MM.1S (cell line): ENCODE data around the gene KCMF1.

ENCODE experiments used
- DNase-seq: peaks from one replicate; pipeline ENCODE4 v3.0.0-alpha.2; 2015
- H2AFZ ChIP-seq: fragments of 300-600 bp; sonication (generic); 2 replicates; pipeline ENCODE4 v1.6.0; 2016; ENCODE audit warnings: antibody characterized with exemption, low read length
- H3F3A ChIP-seq: fragments of 300-600 bp; sonication (generic); 2 replicates; pipeline ENCODE4 v1.6.1; 2016; ENCODE audit warnings: mild to moderate bottlenecking, antibody characterized with exemption, low read length, moderate library complexity, mixed read lengths; ENCODE audit not compliant: insufficient read depth
- H3K27ac ChIP-seq: fragments of 300-600 bp; sonication (generic); 2 replicates; pipeline ENCODE4 v1.5.1; 2016; ENCODE audit warnings: mild to moderate bottlenecking, low read length
- H3K27me3 ChIP-seq: fragments of 300-600 bp; sonication (generic); replicated peaks from 2 replicates; pipeline ENCODE4 v1.6.0; 2016; ENCODE audit warnings: low read length; ENCODE audit not compliant: insufficient read depth
- H3K36me3 ChIP-seq: fragments of 300-600 bp; sonication (generic); replicated peaks from 2 replicates; pipeline ENCODE4 v1.6.1; 2016; ENCODE audit warnings: mild to moderate bottlenecking, low read length, mixed read lengths; ENCODE audit not compliant: insufficient read depth
- H3K4me1 ChIP-seq: fragments of 300-600 bp; sonication (generic); 2 replicates; pipeline ENCODE4 v1.6.1; 2016; ENCODE audit warnings: low read length, mixed read lengths
- H3K4me2 ChIP-seq: fragments of 300-600 bp; sonication (generic); 2 replicates; pipeline ENCODE4 v1.6.0; 2016; ENCODE audit warnings: low read depth, low read length
- H3K4me3 ChIP-seq: fragments of 300-600 bp; sonication (generic); 2 replicates; pipeline ENCODE4 v1.5.1; 2016; ENCODE audit warnings: low read length, mixed read lengths
- H3K79me2 ChIP-seq: fragments of 300-600 bp; sonication (generic); 2 replicates; pipeline ENCODE4 v1.6.1; 2016; ENCODE audit warnings: mixed run types, low read length, mixed read lengths
- H3K9ac ChIP-seq: fragments of 300-600 bp; sonication (generic); 2 replicates; pipeline ENCODE4 v1.6.1; 2016; ENCODE audit warnings: low read length, mixed read lengths
- H3K9me2 ChIP-seq: fragments of 300-600 bp; sonication (generic); replicated peaks from 2 replicates; pipeline ENCODE4 v1.6.1; 2016; ENCODE audit warnings: mild to moderate bottlenecking, low read length, mixed read lengths; ENCODE audit not compliant: insufficient read depth
- H3K9me3 ChIP-seq: fragments of 300-600 bp; sonication (generic); replicated peaks from 2 replicates; pipeline ENCODE4 v1.6.1; 2016; ENCODE audit warnings: mild to moderate bottlenecking, low read length, mixed read lengths; ENCODE audit not compliant: insufficient read depth
- H4K20me1 ChIP-seq: fragments of 300-600 bp; sonication (generic); 2 replicates; pipeline ENCODE4 v1.6.1; 2016; ENCODE audit warnings: mild to moderate bottlenecking, low read length, moderate library complexity, mixed read lengths; ENCODE audit not compliant: insufficient read depth
- CTCF ChIP-seq: fragments of 300-600 bp; sonication (generic); IDR thresholded peaks from 2 replicates; pipeline ENCODE4 v1.5.1; 2016; ENCODE audit warnings: antibody characterized with exemption, low read length, mixed read lengths
- EZH2 ChIP-seq: fragments of 300-600 bp; sonication (generic); optimal IDR thresholded peaks from 2 replicates; pipeline ENCODE3; 2017; ENCODE audit warnings: low read depth, mild to moderate bottlenecking, antibody characterized with exemption, low read length, mixed read lengths
- EZH2phosphoT487 ChIP-seq: fragments of 300-600 bp; sonication (generic); IDR thresholded peaks from 2 replicates; pipeline ENCODE4 v1.6.1; 2018; ENCODE audit warnings: antibody characterized with exemption, low read length

Gene KCMF1

GRCh38 chr2:85049236-85049635, 78.3 kb downstream of the KCMF1 start:
- Histone ChIP-seq H3K36me3 (peaks cover 12% of the 10 kb centered on the region), H3K4me2 (no peak overlapping the region), H3K79me2 (no peaks in the 10 kb centered on the region), H4K20me1 (no peaks in the 10 kb centered on the region), H3K4me3 (no peak overlapping the region), H3K4me1 (peaks cover 28% of the 10 kb centered on the region), H3K27me3 (no peaks in the 10 kb centered on the region), H3K9me2 (no peaks in the 10 kb centered on the region), H3K27ac (no peak overlapping the region), H2AFZ (no peak overlapping the region), H3K9ac (no peak overlapping the region), H3F3A (no peaks in the 10 kb centered on the region; the same call in 1 of the 2 replicates), H3K9me3 (no peaks in the 10 kb centered on the region)
- no peak for DNase-seq
- TF ChIP-seq EZH2phosphoT487 (no peak), EZH2 (no peak), CTCF (no peak)

- Histone ChIP-seq H3K79me2 (no peaks in the 10 kb centered on the region), H3K27me3 (no peaks in the 10 kb centered on the region), H3K27ac (no peak overlapping the region), H3K4me2 (no peak overlapping the region), H3F3A (peaks cover 3% of the 10 kb centered on the region; the same call in 1 of the 2 replicates), H3K9me3 (no peaks in the 10 kb centered on the region), H2AFZ (no peak overlapping the region), H3K9me2 (no peaks in the 10 kb centered on the region), H3K4me3 (no peak overlapping the region), H4K20me1 (no peaks in the 10 kb centered on the region), H3K36me3 (0 out of 2 replicates have a peak, but pooled peaks cover 4% of the 10 kb centered on the region), H3K9ac (no peak overlapping the region), H3K4me1 (peaks cover 11% of the 10 kb centered on the region; the same call in 1 of the 2 replicates)
- no peak for TF ChIP-seq EZH2
- no peak for TF ChIP-seq CTCF
- TF ChIP-seq EZH2phosphoT487, result no peak
- no peak for DNase-seq
Measured at GRCh38 chr2:85053802-85054201, 82.8 kb downstream of the KCMF1 start.

- no peak overlapping the region for H3K27ac ChIP-seq
- no peak for DNase-seq
- H3F3A ChIP-seq, result peaks cover 3% of the 10 kb centered on the region; the same call in 1 of the 2 replicates
- H3K9me3 ChIP-seq, result no peaks in the 10 kb centered on the region
- no peaks in the 10 kb centered on the region for H3K9me2 ChIP-seq
- no peaks in the 10 kb centered on the region for H3K27me3 ChIP-seq
- no peaks in the 10 kb centered on the region for H3K79me2 ChIP-seq
- H3K9ac ChIP-seq, result no peak overlapping the region
- H2AFZ ChIP-seq, result no peak overlapping the region
- no peak overlapping the region for H3K4me2 ChIP-seq
- no peaks in the 10 kb centered on the region for H3K36me3 ChIP-seq
- peaks cover 11% of the 10 kb centered on the region; the same call in 1 of the 2 replicates for H3K4me1 ChIP-seq
- H3K4me3 ChIP-seq, result no peak overlapping the region
- H4K20me1 ChIP-seq, result no peaks in the 10 kb centered on the region
- TF ChIP-seq EZH2, result no peak
- TF ChIP-seq CTCF, result no peak
- TF ChIP-seq EZH2phosphoT487, result no peak
Measured at GRCh38 chr2:85057226-85057962, 86.4 kb downstream of the KCMF1 start.
